H1 (cell line): ENCODE results near the gene PRDM15.

Experiments used
- CTCF ChIP-seq, 3 experiments: IDR thresholded peaks; 1 replicate in 2 of 3; 2 replicates in 1 of 3; pipeline versions ENCODE4 v1.5.1 to v1.6.1; 2011; ENCODE audit warnings: low read length in 3 of 3, mild to moderate bottlenecking in 3 of 3, inconsistent platforms in 2 of 3, low read depth in 1 of 3, moderate library complexity in 1 of 3; ENCODE audit not compliant: insufficient read depth in 1 of 3; ENCODE audit errors: control extremely low read depth in 1 of 3
- EP300 ChIP-seq, 2 experiments: IDR thresholded peaks; 1 replicate in 1 of 2; 2 replicates in 1 of 2; pipeline ENCODE4 v1.6.1; 2011 to 2012; ENCODE audit warnings: low read depth in 2 of 2, low read length in 2 of 2, mild to moderate bottlenecking in 2 of 2, borderline replicate concordance in 1 of 2, inconsistent platforms in 1 of 2, moderate library complexity in 1 of 2
- HDAC6 ChIP-seq: IDR thresholded peaks from one replicate; pipeline ENCODE4 v1.7.1; 2012; ENCODE audit warnings: low read depth, mild to moderate bottlenecking, inconsistent platforms, low read length, moderate library complexity
- NRF1 ChIP-seq: IDR thresholded peaks from 2 replicates; pipeline ENCODE4 v1.6.1; 2011; ENCODE audit warnings: mild to moderate bottlenecking, low read depth, low read length, improper control_type of control experiment
- POLR2A ChIP-seq, 2 experiments: IDR thresholded peaks; 1 replicate in 1 of 2; 2 replicates in 1 of 2; pipeline ENCODE4 v1.6.1; 2011; ENCODE audit warnings: low read depth in 2 of 2, low read length in 2 of 2, mild to moderate bottlenecking in 2 of 2; ENCODE audit errors: control extremely low read depth in 1 of 2
- RNF2 ChIP-seq: fragments of 200-900, 300-1000 bp; sonication (generic); IDR thresholded peaks from 2 replicates; pipeline ENCODE4 v1.7.1; 2016; ENCODE audit warnings: borderline replicate concordance, low read depth, mild to moderate bottlenecking, antibody characterized with exemption, low read length; ENCODE audit not compliant: poor library complexity, severe bottlenecking; ENCODE audit errors: missing control alignments
- ZNF274 ChIP-seq: IDR thresholded peaks from 2 replicates; pipeline ENCODE4 v1.7.0; 2012; ENCODE audit warnings: low read length, borderline replicate concordance; ENCODE audit errors: extremely low read depth

- TF ChIP-seq POLR2A (IDR thresholded peaks at IDR 0.05; ENCODE audit: control extremely low read depth in 1 of 2, low read depth in 2 of 2, low read length in 2 of 2) = no peak
- TF ChIP-seq RNF2 = no peak
- no peak for TF ChIP-seq EP300 (IDR thresholded peaks at IDR 0.05; ENCODE audit: borderline replicate concordance in 1 of 2, low read depth in 2 of 2, low read length in 2 of 2)
- TF ChIP-seq ZNF274 = no peak
- no peak for TF ChIP-seq CTCF (IDR thresholded peaks at IDR 0.05; ENCODE audit: control extremely low read depth in 1 of 3, insufficient read depth in 1 of 3, low read depth in 1 of 3, low read length in 3 of 3)
- TF ChIP-seq HDAC6 = no peak
- no peak for TF ChIP-seq NRF1
These were observed 80.8 kb downstream of the PRDM15 start for GRCh38 chr21:41798326-41798725.
